Measurements from ENCODE around the gene NFYA.

Gene NFYA

DNA sequence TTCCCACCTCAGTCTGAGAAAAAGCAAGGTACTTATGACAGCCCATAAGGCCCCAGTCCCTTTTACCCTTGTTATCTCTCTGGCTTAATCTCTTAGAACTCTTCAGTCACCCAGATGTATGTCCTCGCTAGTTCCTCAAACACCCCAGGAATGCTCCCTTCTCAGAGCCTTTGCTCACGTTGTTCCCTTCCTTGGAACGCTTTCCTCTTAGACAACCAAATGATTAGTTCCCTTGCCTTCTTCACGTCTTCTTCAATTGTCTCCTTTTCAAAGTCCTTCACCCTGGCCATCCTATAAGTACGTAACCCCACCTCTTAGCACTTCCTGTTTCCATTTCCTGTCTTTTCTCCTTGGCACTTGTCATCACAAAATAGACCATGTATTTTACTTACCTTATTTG is 20.9 kb upstream of the NFYA start:
- no peak for DNase-seq (ENCODE audit: low read depth)
- H3K4me3 ChIP-seq (ENCODE audit: low read depth, low read length), result no peak overlapping the region

DNA sequence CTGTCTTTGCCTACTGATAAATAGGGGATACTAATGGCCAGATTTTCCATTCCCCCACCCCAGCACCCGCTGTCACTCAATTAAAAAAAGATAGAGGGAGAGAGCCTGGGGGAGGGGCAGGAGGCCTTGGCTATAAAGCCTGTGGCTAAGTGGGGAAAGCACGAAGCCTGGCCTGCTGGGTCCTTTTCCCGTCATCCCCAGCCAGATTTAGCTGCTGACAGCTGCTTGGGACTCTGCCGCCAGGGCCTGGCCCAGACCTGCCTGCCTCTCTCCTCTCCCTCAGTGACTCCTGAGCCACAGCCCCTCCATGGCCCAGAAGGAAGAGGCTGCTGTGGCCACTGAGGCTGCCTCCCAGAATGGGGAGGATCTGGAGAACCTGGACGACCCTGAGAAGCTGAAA is 19.7 kb upstream of the NFYA start, which contains the start of gene APOBEC2:
Gene APOBEC2, plus strand, starts transcription at position 162 of the 400 bp plus-strand sequence. Its CDS starts 146 bp downstream, at position 308.
- no peak for TF ChIP-seq CTCF (IDR thresholded peaks at IDR 0.05; ENCODE audit: control insufficient read depth, extremely low read depth, insufficient read depth)
- no peak for DNase-seq (ENCODE audit: low read depth)
- H3K4me3 ChIP-seq (ENCODE audit: low read depth, low read length), result no peak within 1 kb of the TSS

More for the DNA sequence above, 20.9 kb upstream of the NFYA start:
- TF ChIP-seq CTCF (IDR thresholded peaks at IDR 0.05; ENCODE audit: control insufficient read depth, extremely low read depth, insufficient read depth), result no peak

DNA sequence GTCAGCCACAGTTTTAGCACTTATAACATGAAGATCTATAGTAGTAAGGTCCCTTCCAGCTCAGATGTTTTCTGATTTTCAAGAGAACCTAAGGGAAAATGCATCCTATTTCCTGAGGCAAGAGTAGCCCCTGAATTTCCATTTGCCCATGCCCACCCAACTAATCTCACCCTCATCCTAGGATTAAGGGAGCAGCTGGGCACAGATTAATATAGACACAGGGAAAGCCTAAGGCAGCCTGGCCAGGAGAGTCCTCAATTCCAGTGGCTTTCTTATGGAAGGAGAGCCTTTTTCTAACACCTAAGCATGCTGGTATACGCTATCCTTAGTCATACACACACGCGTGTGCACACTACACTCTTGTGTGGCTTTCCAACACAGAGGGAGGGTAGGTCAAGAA is 18.3 kb upstream of the NFYA start:
- no peak for TF ChIP-seq CTCF (IDR thresholded peaks at IDR 0.05; ENCODE audit: control insufficient read depth, extremely low read depth, insufficient read depth)
- no peak for DNase-seq (ENCODE audit: low read depth)
- no peak overlapping the region for H3K4me3 ChIP-seq (ENCODE audit: low read depth, low read length)

DNA sequence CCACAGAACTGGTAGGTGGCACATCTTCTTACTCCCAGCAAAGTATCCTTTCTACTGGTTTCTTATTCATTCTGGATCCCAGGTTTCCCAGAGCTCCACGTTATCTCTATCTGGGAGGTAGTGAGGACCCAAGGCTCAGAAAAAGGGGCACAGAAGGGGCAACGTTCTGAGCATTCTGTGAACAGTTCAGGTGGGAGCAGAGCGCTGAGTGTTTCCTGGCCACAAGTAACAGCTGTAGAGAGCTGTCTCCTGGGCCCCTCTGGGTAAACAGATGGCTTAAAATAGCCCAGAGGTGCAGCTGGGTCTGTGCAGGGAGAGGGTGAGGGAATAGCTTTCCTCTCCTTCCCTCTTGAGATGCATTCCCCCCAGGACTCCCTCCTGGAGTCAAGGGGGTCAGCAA is 17.6 kb upstream of the NFYA start:
- TF ChIP-seq CTCF (IDR thresholded peaks at IDR 0.05; ENCODE audit: control insufficient read depth, extremely low read depth, insufficient read depth), result no peak
- DNase-seq (ENCODE audit: low read depth), result no peak
- no peak overlapping the region for H3K4me3 ChIP-seq (ENCODE audit: low read depth, low read length)

GRCh38 chr6:41056768-41057490 is 15.8 kb upstream of the NFYA start:
- no peak overlapping the region for H3K4me3 ChIP-seq (ENCODE audit: low read depth, low read length)
- no peak for TF ChIP-seq CTCF (IDR thresholded peaks at IDR 0.05; ENCODE audit: control insufficient read depth, extremely low read depth, insufficient read depth)
- DNase-seq (ENCODE audit: low read depth), result no peak

GRCh38 chr6:41058783-41059181 is 14.0 kb upstream of the NFYA start:
- no peak overlapping the region for H3K4me3 ChIP-seq (ENCODE audit: low read depth, low read length)
- no peak for TF ChIP-seq CTCF (IDR thresholded peaks at IDR 0.05; ENCODE audit: control insufficient read depth, extremely low read depth, insufficient read depth)
- DNase-seq (ENCODE audit: low read depth), result no peak

DNA sequence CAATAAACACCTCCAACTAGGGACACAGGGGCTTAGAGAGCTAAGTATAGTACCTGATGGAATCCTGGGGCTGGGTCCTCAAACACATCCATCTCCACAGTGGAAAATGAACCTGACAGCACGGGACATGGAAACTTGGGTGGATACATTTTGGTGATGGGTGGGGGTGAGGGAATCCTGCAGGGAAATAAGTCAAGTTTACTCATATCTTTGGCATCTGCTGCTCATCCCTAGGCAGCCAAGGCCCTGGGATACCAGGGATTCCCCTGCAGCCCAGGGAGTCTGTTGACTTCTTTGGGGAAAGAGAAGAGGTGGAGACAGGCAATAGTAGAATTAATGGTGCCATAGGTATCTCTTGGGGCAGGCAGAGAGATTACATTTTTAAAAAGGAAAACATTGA is 13.2 kb upstream of the NFYA start:
- DNase-seq (ENCODE audit: low read depth), result no peak
- TF ChIP-seq CTCF (IDR thresholded peaks at IDR 0.05; ENCODE audit: control insufficient read depth, extremely low read depth, insufficient read depth), result no peak
- H3K4me3 ChIP-seq (ENCODE audit: low read depth, low read length), result no peak overlapping the region
